ENCODE results near the gene OR6M1. TPM values are rescaled to one million over a fixed set of nuclear protein-coding genes. Genes with fewer than 3 reads are reported as not detected.

OR6M1 gene
- total and polyA plus RNA-seq, 3 donors from 2014 or later = not detected

DNA sequence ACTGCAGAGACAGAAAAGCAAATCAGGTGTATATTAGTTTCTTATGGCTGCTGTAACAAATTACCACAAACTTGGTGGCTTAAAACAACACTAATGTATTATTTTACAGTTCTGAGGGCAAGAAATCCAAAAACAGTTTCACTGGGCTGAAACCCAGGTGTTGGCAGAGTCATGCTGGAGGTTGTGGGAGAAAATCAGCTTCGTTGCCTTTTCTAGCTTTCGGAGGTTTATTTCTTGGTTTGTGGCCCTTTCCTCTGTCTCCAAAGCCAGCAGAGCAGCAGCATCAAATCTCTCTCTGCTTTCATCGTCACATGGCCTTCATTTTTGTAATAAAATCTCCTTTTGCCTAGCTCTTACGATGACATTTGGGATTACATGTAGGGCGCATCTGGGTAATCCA is 33.0 kb upstream of the OR6M1 start:
- no peak for DNase-seq
- Histone ChIP-seq H3K4me3 (no peak overlapping the region), H3K4me1 (no peaks in the 10 kb centered on the region), H3K27me3 (no peaks in the 10 kb centered on the region), H3K36me3 (ENCODE audit: low read depth, missing control alignments) (no peaks in the 10 kb centered on the region), H3K27ac (no peak overlapping the region), H3K9me3 (no peaks in the 10 kb centered on the region)
- TF ChIP-seq CTCF (IDR thresholded peaks at IDR 0.05) (no peak), POLR2A (IDR thresholded peaks at IDR 0.05) (no peak)
- intact Hi-C loops (cut with DNase I; ENCODE audit: low total_unique reads) = no loop called here
- 89 to 93% methylated on average over 5 of the region's 5 CpGs for WGBS, 2 donors

GRCh38 chr11:123838659-123839058 is 32.5 kb upstream of the OR6M1 start:
- TF ChIP-seq CTCF (IDR thresholded peaks at IDR 0.05) = no peak
- TF ChIP-seq POLR2A (IDR thresholded peaks at IDR 0.05) = no peak
- Histone ChIP-seq H3K27me3 (no peaks in the 10 kb centered on the region), H3K9me3 (no peaks in the 10 kb centered on the region), H3K4me3 (no peak overlapping the region), H3K36me3 (ENCODE audit: low read depth, missing control alignments) (no peaks in the 10 kb centered on the region), H3K4me1 (no peaks in the 10 kb centered on the region), H3K27ac (no peak overlapping the region)
- no peak for DNase-seq
- 68 to 73% methylated on average over 1 of the region's 1 CpG for WGBS, 2 donors
- intact Hi-C loops (cut with DNase I; ENCODE audit: low total_unique reads) = no loop called here

- H3K27me3 ChIP-seq = no peaks in the 10 kb centered on the region
- DNase-seq = no peak
- WGBS, 2 donors = 53 to 62% methylated on average over 3 of the region's 3 CpGs
These were observed 32.0 kb upstream of the OR6M1 start for GRCh38 chr11:123838199-123838598.

GRCh38 chr11:123833095-123833494 is 26.9 kb upstream of the OR6M1 start:
- Histone ChIP-seq H3K27me3 (no peaks in the 10 kb centered on the region), H3K9me3 (no peaks in the 10 kb centered on the region), H3K4me1 (no peaks in the 10 kb centered on the region), H3K27ac (no peak overlapping the region), H3K4me3 (no peak overlapping the region), H3K36me3 (ENCODE audit: low read depth, missing control alignments) (no peaks in the 10 kb centered on the region)
- TF ChIP-seq CTCF (IDR thresholded peaks at IDR 0.05) (no peak), POLR2A (IDR thresholded peaks at IDR 0.05) (no peak)
- intact Hi-C loops (cut with DNase I; ENCODE audit: low total_unique reads) = no loop called here
- 83 to 87% methylated on average over 2 of the region's 2 CpGs for WGBS, 2 donors
- DNase-seq = no peak

More at GRCh38 chr11:123838199-123838598, 32.0 kb upstream of the OR6M1 start:
- Histone ChIP-seq H3K4me3 (no peak overlapping the region), H3K4me1 (no peaks in the 10 kb centered on the region), H3K9me3 (no peaks in the 10 kb centered on the region), H3K27ac (no peak overlapping the region), H3K36me3 (ENCODE audit: low read depth, missing control alignments) (no peaks in the 10 kb centered on the region)
- intact Hi-C loops (cut with DNase I; ENCODE audit: low total_unique reads) = no loop called here
- TF ChIP-seq CTCF (IDR thresholded peaks at IDR 0.05) (no peak), POLR2A (IDR thresholded peaks at IDR 0.05) (no peak)

- H3K36me3 ChIP-seq (ENCODE audit: low read depth, missing control alignments) = no peaks in the 10 kb centered on the region
- H3K27me3 ChIP-seq = no peaks in the 10 kb centered on the region
- intact Hi-C loops (cut with DNase I; ENCODE audit: low total_unique reads) = no loop called here
- no peaks in the 10 kb centered on the region for H3K9me3 ChIP-seq
- WGBS, 2 donors = 91 to 92% methylated on average over 7 of the region's 7 CpGs
- TF ChIP-seq CTCF (IDR thresholded peaks at IDR 0.05) (no peak), POLR2A (IDR thresholded peaks at IDR 0.05) (no peak)
- H3K27ac ChIP-seq = no peak overlapping the region
- no peak for DNase-seq
- H3K4me1 ChIP-seq = no peaks in the 10 kb centered on the region
- H3K4me3 ChIP-seq = no peak overlapping the region
These were observed 23.6 kb upstream of the OR6M1 start for GRCh38 chr11:123829745-123830144.

Measured in testis (tissue), 3 donors.